OCI-LY7 (cell line): Measurements from ENCODE around the gene STX17.

Experiments used
- CTCF ChIP-seq: fragments of 200-600 bp; sonication (generic); conservative IDR thresholded peaks from 2 replicates; pipeline ENCODE4 v1.5.1; 2014; ENCODE audit warnings: mild to moderate bottlenecking, antibody characterized with exemption, low read length, moderate library complexity, mixed read lengths
- EZH2phosphoT487 ChIP-seq: fragments of 200-600 bp; sonication (generic); IDR thresholded peaks from 2 replicates; pipeline ENCODE4 v1.6.1; 2018; ENCODE audit warnings: low read depth, borderline replicate concordance, mild to moderate bottlenecking, mixed run types, antibody characterized with exemption, low read length, moderate library complexity, mixed read lengths

- TF ChIP-seq CTCF (no peak), EZH2phosphoT487 (no peak)
Measured at GRCh38 chr9:99971410-99971809, 65.0 kb downstream of the STX17 start.
